ENCODE measurements around the gene ONECUT2. TPM values are rescaled to one million over a fixed set of nuclear protein-coding genes. Genes with fewer than 3 reads are reported as not detected.

ONECUT2 gene
- total RNA-seq, 1 donor = not detected

DNA sequence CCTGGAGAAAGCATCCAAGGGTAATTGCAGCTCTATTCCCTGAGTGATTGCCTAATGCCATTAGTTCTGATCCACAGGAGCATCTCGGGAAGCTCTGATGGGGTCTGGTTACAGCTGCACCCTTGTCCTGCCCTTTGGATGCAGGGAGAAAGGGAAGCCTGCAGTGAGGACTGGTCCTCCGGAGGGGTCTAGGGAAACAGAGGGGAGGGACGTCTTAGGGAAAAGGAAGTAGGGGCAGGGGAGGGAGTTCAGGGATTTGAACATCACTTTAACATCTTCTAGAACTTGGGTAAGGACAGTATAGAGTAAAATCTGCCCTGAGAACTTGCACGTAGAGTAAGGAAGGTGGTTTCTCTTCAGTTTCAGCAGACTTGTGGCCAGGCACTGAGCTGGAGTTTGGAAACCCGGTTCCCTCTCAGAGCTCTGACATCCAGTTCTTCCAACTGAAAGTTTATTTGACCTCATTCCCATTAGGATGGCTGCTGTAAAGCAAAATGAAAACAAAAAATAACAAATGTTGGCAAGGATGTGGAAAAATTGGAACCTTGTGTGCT, 20.5 kb downstream of the ONECUT2 start:
- no peak overlapping the region for H3K4me3 ChIP-seq (ENCODE audit: low read length)

DNA sequence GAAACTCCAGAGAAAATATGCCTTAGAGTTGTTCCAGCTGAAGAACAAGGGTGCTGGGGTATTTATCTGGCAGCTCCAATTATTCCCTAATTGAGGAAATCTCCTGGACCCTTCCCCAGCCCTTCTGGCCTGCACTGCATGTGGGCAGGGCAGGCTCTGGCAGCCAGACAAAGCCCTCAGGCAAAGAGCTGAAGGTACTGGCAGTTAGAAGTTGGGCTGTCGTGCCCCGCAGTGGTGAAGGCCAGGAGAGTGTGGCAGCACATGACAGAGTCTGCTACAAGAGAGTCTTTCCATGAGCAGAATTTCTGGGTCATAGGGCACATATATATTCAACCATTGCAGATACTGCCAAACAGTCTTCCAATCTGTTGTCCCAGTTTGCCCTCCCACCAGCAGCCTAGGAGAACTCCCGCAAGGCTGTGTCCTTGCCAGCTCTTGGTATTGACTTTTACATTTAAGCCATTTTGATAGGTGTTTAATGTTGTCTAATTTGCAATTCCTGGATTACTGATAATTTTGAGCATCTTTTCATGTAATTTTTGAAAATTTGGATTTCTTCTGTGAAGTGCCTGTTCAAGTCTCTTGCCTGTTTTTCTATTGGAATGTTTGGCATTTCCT, 26.6 kb downstream of the ONECUT2 start:
- H3K27me3 ChIP-seq (ENCODE audit: insufficient read depth, low read length) = peaks cover 6% of the 10 kb centered on the region
- no peak overlapping the region for H3K4me3 ChIP-seq (ENCODE audit: low read length)
- no peaks in the 10 kb centered on the region for H3K9me3 ChIP-seq (ENCODE audit: low read depth, low read length)
- H3K4me1 ChIP-seq (ENCODE audit: insufficient read depth, low read length) = no peaks in the 10 kb centered on the region

More for the DNA sequence above, 20.5 kb downstream of the ONECUT2 start:
- peaks cover 18% of the 10 kb centered on the region for H3K27me3 ChIP-seq (ENCODE audit: insufficient read depth, low read length)
- H3K4me1 ChIP-seq (ENCODE audit: insufficient read depth, low read length) = no peaks in the 10 kb centered on the region
- no peaks in the 10 kb centered on the region for H3K9me3 ChIP-seq (ENCODE audit: low read depth, low read length)

DNA sequence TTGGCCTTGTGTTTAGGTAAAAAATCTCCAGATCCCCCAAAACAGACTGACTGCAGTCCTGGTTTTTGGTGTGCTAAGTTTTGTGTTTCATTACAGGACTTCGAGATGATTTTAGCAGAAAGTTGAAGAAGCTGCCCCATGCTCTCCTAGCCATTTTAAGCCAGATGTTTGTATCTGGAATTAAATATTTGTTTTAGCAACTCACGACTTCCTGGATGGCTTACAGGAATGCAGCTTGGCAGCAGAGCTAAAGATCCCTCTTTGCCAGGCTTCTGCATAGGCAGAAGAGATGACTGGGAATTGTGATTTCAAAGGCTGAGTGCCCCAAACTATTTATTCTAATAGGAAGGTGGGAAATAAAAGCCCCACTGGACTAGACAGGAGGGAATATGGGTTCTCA, 31.1 kb downstream of the ONECUT2 start:
- no peak overlapping the region for H3K4me3 ChIP-seq (ENCODE audit: low read length)
- H3K4me1 ChIP-seq (ENCODE audit: insufficient read depth, low read length) = no peaks in the 10 kb centered on the region
- peaks cover 6% of the 10 kb centered on the region for H3K27me3 ChIP-seq (ENCODE audit: insufficient read depth, low read length)
- H3K9me3 ChIP-seq (ENCODE audit: low read depth, low read length) = no peaks in the 10 kb centered on the region

- H3K4me1 ChIP-seq (ENCODE audit: insufficient read depth, low read length) = no peaks in the 10 kb centered on the region
- no peaks in the 10 kb centered on the region for H3K9me3 ChIP-seq (ENCODE audit: low read depth, low read length)
- H3K27me3 ChIP-seq (ENCODE audit: insufficient read depth, low read length) = peaks cover 3% of the 10 kb centered on the region
- H3K4me3 ChIP-seq (ENCODE audit: low read length) = no peak overlapping the region
These were observed 31.7 kb downstream of the ONECUT2 start for GRCh38 chr18:57466745-57467409.

GRCh38 chr18:57469884-57470283, 34.7 kb downstream of the ONECUT2 start:
- no peaks in the 10 kb centered on the region for H3K4me1 ChIP-seq (ENCODE audit: insufficient read depth, low read length)
- no peaks in the 10 kb centered on the region for H3K27me3 ChIP-seq (ENCODE audit: insufficient read depth, low read length)
- no peak overlapping the region for H3K4me3 ChIP-seq (ENCODE audit: low read length)
- H3K9me3 ChIP-seq (ENCODE audit: low read depth, low read length) = no peaks in the 10 kb centered on the region

GRCh38 chr18:57475408-57475807, 40.2 kb downstream of the ONECUT2 start:
- Histone ChIP-seq H3K4me1 (ENCODE audit: insufficient read depth, low read length) (no peaks in the 10 kb centered on the region), H3K27me3 (ENCODE audit: insufficient read depth, low read length) (peaks cover 5% of the 10 kb centered on the region), H3K4me3 (ENCODE audit: low read length) (no peak overlapping the region), H3K9me3 (ENCODE audit: low read depth, low read length) (no peaks in the 10 kb centered on the region)

DNA sequence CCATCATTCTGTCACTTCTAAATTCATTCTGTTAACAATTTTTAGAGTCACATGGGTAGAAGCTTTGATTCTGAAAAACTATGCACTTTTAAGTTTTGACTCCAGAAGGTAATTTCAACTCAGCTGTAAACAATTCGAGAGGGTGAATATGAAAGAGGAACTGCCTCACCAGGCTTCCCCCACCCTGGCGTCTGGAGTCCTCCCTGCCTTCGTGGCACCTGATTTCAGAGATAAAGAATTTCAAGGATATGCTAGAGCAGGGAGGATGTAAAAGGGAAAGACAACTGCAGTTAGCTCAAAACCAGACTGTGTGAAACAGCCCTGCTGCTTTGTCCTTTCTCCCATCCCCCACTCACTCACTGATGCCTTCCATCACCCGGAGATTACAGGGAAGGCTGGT, 40.7 kb downstream of the ONECUT2 start:
- H3K27me3 ChIP-seq (ENCODE audit: insufficient read depth, low read length) = peaks cover 5% of the 10 kb centered on the region
- no peaks in the 10 kb centered on the region for H3K4me1 ChIP-seq (ENCODE audit: insufficient read depth, low read length)
- H3K9me3 ChIP-seq (ENCODE audit: low read depth, low read length) = no peaks in the 10 kb centered on the region
- no peak overlapping the region for H3K4me3 ChIP-seq (ENCODE audit: low read length)

DNA sequence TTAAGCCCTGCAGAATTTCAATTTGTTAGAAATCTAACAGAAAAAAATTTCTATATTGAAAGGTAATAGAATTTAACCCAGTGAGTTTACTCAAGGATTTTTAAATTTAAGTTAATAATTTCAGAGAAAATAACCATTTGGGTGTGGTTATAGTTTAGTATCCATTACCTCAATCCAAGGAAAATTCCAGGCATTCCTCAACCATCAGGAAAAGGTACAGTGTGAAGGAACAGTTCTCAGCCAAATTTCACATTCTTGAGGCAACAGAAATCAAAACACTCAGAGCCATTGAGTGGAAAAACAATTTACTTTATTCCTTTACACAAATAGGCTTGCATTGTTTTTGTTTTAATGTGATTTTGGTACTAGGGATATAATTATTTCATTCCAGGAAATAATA, 45.6 kb downstream of the ONECUT2 start:
- peaks cover 17% of the 10 kb centered on the region for H3K27me3 ChIP-seq (ENCODE audit: insufficient read depth, low read length)

DNA sequence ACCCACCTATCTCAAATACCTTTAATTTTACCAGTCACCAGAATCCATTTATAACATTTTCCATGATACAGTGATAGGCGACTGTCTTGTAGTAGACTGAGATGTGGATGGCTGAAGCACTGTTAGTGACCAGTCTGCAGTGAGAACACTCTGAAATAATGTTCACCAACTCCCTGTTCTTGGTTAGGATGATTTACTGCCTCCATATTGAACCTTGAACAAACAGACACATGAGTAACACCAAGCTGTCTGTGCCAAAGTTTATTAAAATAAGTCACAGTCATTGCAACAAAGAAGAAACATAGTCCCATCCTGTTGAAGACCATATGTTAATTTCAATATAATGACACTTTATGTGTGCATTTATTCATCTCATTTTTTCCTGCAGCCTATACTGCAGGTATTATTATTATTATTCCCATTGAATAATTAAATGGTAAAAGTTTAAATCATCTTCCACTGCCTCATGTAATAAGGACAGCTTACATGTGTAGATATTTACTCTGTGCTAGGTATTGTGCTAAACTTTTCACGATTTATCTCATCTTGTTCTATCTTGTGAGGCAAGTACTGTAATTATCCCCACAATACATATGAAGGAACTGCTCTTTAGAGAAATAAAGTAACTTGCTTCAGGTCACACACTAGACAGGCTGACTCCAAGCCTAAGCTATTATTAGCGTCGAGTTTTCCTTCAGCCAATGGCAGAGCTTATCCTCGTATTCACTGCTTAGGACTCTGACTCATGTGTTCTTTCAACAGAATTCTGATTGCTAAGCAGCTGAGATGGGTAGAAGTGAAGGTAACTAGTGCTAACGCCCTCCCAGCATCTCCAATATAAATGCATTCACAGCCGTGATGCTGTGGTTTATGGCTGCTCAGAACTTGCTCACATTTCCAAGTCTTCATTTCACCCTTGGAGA, 62.5 kb downstream of the ONECUT2 start:
- Histone ChIP-seq H3K27me3 (ENCODE audit: insufficient read depth, low read length) (peaks cover 3% of the 10 kb centered on the region), H3K4me3 (ENCODE audit: low read length) (no peak overlapping the region), H3K9me3 (ENCODE audit: low read depth, low read length) (no peaks in the 10 kb centered on the region), H3K4me1 (ENCODE audit: insufficient read depth, low read length) (no peaks in the 10 kb centered on the region)

More for the DNA sequence above, 45.6 kb downstream of the ONECUT2 start:
- Histone ChIP-seq H3K4me1 (ENCODE audit: insufficient read depth, low read length) (no peaks in the 10 kb centered on the region), H3K4me3 (ENCODE audit: low read length) (no peak overlapping the region), H3K9me3 (ENCODE audit: low read depth, low read length) (no peaks in the 10 kb centered on the region)

DNA sequence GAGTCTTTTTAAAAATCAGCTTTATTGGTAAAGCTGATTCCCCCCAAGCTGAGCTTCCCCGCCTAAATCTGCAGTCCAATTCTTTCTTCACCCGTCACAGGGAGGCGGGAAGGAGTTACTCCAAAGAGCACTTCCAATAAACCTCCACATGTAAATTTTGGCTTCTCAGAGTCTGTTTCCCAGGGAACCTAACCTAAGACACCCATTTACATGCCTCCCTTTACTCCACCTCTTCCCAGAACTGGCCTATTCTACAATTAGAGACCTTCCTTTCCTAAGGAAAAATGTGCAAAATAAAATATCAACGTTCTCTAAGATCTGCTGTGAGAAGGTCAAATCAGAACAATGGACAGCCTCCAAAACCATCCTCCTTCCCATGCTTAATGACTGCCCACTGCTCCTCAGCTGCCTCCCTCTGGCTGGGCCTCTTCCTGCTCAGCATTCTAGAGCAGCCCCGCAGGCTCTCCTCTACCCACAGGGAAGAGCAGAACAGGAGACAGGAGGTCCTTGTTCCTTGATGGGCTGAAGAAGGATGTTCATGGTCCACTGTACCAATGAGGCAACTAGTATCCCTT, 63.6 kb downstream of the ONECUT2 start:
- no peak overlapping the region for H3K4me3 ChIP-seq (ENCODE audit: low read length)
- no peaks in the 10 kb centered on the region for H3K9me3 ChIP-seq (ENCODE audit: low read depth, low read length)
- H3K27me3 ChIP-seq (ENCODE audit: insufficient read depth, low read length) = peaks cover 3% of the 10 kb centered on the region
- H3K4me1 ChIP-seq (ENCODE audit: insufficient read depth, low read length) = no peaks in the 10 kb centered on the region

DNA sequence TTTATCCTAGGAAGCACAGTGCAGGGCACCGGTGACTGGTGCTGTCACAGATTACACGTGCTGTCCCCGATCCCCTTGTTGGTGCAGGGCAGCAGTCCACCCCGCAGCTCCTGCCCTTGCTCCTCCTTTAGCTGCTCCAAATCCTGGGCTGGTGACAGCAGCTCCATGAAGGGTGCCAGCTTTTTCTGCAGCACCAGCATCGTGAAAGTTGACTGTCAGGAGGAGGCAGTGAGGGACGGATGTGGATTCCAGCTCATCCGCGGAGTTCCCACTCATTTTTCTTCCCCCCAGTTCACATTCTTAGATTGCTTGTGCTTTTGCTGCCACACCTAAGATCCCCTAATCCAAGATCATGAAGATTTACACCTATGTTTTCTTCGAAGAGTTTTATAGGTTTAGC, 67.5 kb downstream of the ONECUT2 start:
- H3K9me3 ChIP-seq (ENCODE audit: low read depth, low read length) = no peaks in the 10 kb centered on the region
- H3K4me3 ChIP-seq (ENCODE audit: low read length) = no peak overlapping the region
- H3K4me1 ChIP-seq (ENCODE audit: insufficient read depth, low read length) = no peaks in the 10 kb centered on the region
- peaks cover 5% of the 10 kb centered on the region for H3K27me3 ChIP-seq (ENCODE audit: insufficient read depth, low read length)

- Histone ChIP-seq H3K9me3 (ENCODE audit: low read depth, low read length) (no peaks in the 10 kb centered on the region), H3K4me1 (ENCODE audit: insufficient read depth, low read length) (no peaks in the 10 kb centered on the region), H3K27me3 (ENCODE audit: insufficient read depth, low read length) (peaks cover 3% of the 10 kb centered on the region), H3K4me3 (ENCODE audit: low read length) (no peak overlapping the region)
These were observed 70.1 kb downstream of the ONECUT2 start for GRCh38 chr18:57505231-57505630.

- Histone ChIP-seq H3K4me3 (ENCODE audit: low read length) (no peak overlapping the region), H3K27me3 (ENCODE audit: insufficient read depth, low read length) (peaks cover 13% of the 10 kb centered on the region), H3K9me3 (ENCODE audit: low read depth, low read length) (no peaks in the 10 kb centered on the region), H3K4me1 (ENCODE audit: insufficient read depth, low read length) (no peaks in the 10 kb centered on the region)
These were observed 80.9 kb downstream of the ONECUT2 start for GRCh38 chr18:57516056-57516455.

- H3K4me1 ChIP-seq (ENCODE audit: insufficient read depth, low read length) = peaks cover 10% of the 10 kb centered on the region
- H3K4me3 ChIP-seq (ENCODE audit: low read length) = no peak overlapping the region
- peaks cover 16% of the 10 kb centered on the region for H3K27me3 ChIP-seq (ENCODE audit: insufficient read depth, low read length)
- H3K9me3 ChIP-seq (ENCODE audit: low read depth, low read length) = no peaks in the 10 kb centered on the region
These were observed 83.4 kb downstream of the ONECUT2 start for GRCh38 chr18:57518533-57518932.

Measured in mononuclear cell (primary cell).